Measurements from ENCODE around the gene SORCS2. TPM values are rescaled to one million over a fixed set of nuclear protein-coding genes. Genes with fewer than 3 reads are reported as not detected.

The SORCS2 gene
- total RNA-seq, 2 donors from 2014 or later = 0.54 to 0.74 TPM

DNA sequence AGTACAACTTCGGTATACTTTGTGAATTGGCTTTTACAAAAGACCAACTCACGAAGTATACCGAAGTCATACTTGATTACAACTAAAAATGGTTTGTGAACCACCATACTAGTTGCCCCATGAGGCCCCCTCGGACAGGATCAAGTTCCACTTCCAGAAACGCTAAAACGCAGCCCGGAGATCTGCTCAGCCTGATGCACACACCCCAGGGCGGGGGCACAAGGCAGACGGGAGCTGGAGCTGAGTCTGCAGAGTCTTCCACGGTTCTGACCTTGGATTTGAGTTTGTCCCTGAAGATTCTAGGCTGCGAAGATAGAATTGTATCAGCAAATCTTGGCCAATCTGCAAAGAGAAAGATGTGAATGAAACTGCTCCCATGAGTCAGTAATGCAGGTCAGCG lies 118.1 kb downstream of the SORCS2 start:
- no peaks in the 10 kb centered on the region for H3K4me1 ChIP-seq
- no peak overlapping the region for H3K9ac ChIP-seq (ENCODE audit: low read depth in 2 of 2, low read length in 2 of 2)
- H3K27ac ChIP-seq = no peak overlapping the region
- no peaks in the 10 kb centered on the region for H3K27me3 ChIP-seq
- no peak overlapping the region for H3K4me3 ChIP-seq
- TF ChIP-seq CTCF (IDR thresholded peaks at IDR 0.05) = no peak
- no peak for DNase-seq
- H3K9me3 ChIP-seq = no peaks in the 10 kb centered on the region
- no peaks in the 10 kb centered on the region for H3K36me3 ChIP-seq
- intact Hi-C loops (cut with DNase I) = no loop called here

- intact Hi-C loops (cut with DNase I) = no loop called here
- Histone ChIP-seq H3K27ac (no peak overlapping the region), H3K36me3 (no peaks in the 10 kb centered on the region), H3K9ac (ENCODE audit: low read depth in 2 of 2, low read length in 2 of 2) (no peak overlapping the region), H3K9me3 (no peaks in the 10 kb centered on the region), H3K27me3 (no peaks in the 10 kb centered on the region), H3K4me3 (no peak overlapping the region), H3K4me1 (no peaks in the 10 kb centered on the region)
- TF ChIP-seq CTCF (IDR thresholded peaks at IDR 0.05) = no peak
- no peak for DNase-seq
Measured at GRCh38 chr4:7311205-7311604, 118.9 kb downstream of the SORCS2 start.

DNA sequence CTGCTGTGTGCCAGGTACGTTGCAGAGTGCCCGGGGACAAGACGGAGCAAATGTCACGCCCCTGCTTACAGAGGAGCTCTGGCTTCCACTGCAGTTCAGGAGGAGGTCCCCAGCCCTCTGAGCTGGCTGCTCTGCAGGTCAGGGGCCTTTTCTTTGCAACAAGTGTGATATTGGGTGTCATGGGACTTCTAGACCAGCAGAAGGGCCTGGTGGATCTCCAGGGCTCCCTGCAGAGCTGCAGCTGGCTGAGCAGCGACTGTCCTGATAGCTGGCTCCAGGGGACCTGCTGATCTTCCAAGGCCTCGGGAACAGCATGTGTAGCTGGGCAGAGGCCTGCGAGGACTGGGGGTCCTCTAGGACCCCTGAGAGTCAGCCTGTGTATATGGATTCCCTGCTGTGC lies 120.4 kb downstream of the SORCS2 start:
- no peaks in the 10 kb centered on the region for H3K27me3 ChIP-seq
- H3K9me3 ChIP-seq = no peaks in the 10 kb centered on the region
- TF ChIP-seq CTCF (IDR thresholded peaks at IDR 0.05) = no peak
- H3K36me3 ChIP-seq = no peaks in the 10 kb centered on the region
- intact Hi-C loops (cut with DNase I) = no loop called here
- no peak overlapping the region for H3K4me3 ChIP-seq
- no peak for DNase-seq
- no peak overlapping the region for H3K9ac ChIP-seq (ENCODE audit: low read depth in 2 of 2, low read length in 2 of 2)
- no peak overlapping the region for H3K27ac ChIP-seq
- no peaks in the 10 kb centered on the region for H3K4me1 ChIP-seq

GRCh38 chr4:7313347-7313811 lies 121.0 kb downstream of the SORCS2 start:
- Histone ChIP-seq H3K9ac (ENCODE audit: low read depth in 2 of 2, low read length in 2 of 2) (no peak overlapping the region), H3K27me3 (no peaks in the 10 kb centered on the region), H3K9me3 (no peaks in the 10 kb centered on the region), H3K36me3 (no peaks in the 10 kb centered on the region), H3K27ac (no peak overlapping the region), H3K4me3 (no peak overlapping the region), H3K4me1 (no peaks in the 10 kb centered on the region)
- TF ChIP-seq CTCF (IDR thresholded peaks at IDR 0.05) = no peak
- intact Hi-C loops (cut with DNase I) = no loop called here
- DNase-seq = no peak

- Histone ChIP-seq H3K4me1 (no peaks in the 10 kb centered on the region), H3K27ac (no peak overlapping the region), H3K9ac (ENCODE audit: low read depth in 2 of 2, low read length in 2 of 2) (no peak overlapping the region), H3K9me3 (no peaks in the 10 kb centered on the region), H3K4me3 (no peak overlapping the region), H3K36me3 (no peaks in the 10 kb centered on the region), H3K27me3 (no peaks in the 10 kb centered on the region)
- no peak for TF ChIP-seq CTCF (IDR thresholded peaks at IDR 0.05)
- intact Hi-C loops (cut with DNase I) = no loop called here
- no peak for DNase-seq
Measured at GRCh38 chr4:7313991-7314390, 121.7 kb downstream of the SORCS2 start.

DNA sequence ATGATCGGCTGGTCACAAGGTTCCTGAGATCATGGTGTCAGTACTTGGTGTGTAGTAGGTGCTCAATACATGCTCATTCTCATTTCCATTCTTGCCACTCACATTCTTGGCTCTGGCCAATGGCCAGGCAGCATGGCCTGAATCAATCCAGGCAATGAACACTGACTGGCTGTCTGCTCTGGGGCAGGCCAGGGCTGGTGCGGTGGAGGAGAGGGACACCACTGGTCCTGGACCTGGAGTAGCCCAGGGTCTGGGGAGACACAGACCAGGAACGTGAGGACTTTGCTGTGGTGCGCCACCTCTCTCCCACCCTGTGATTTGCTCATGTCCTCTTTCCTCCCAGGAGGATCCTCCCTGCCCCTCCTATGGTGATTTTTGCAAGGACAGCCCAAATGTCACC lies 122.9 kb downstream of the SORCS2 start:
- no peak overlapping the region for H3K4me3 ChIP-seq
- no peaks in the 10 kb centered on the region for H3K9me3 ChIP-seq
- H3K27me3 ChIP-seq = no peaks in the 10 kb centered on the region
- H3K36me3 ChIP-seq = no peaks in the 10 kb centered on the region
- H3K27ac ChIP-seq = no peak overlapping the region
- intact Hi-C loops (cut with DNase I) = no loop called here
- H3K9ac ChIP-seq (ENCODE audit: low read depth in 2 of 2, low read length in 2 of 2) = no peak overlapping the region
- H3K4me1 ChIP-seq = no peaks in the 10 kb centered on the region
- no peak for DNase-seq
- no peak for TF ChIP-seq CTCF (IDR thresholded peaks at IDR 0.05)
